ENCODE measurements around the gene RNF130.

Gene RNF130

DNA sequence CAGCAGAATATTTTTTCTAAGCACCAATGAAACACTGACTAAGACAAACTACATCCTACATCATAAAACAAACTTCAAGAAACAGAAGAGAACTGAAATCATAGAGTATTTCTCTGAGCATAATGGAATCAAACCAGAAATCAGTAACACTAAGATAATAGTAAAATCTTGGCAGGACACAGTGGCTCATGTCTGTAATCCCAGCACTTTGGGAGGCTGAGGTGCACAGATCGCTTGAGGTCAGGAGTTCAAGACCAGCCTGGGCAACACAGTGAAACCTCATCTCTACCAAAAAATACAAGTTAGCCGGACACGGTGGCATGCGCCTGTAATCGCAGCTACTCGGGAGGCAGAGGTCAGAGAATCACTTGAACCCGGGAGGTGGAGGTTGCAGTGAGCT is 63.1 kb downstream of the RNF130 start:
- H3K4me3 ChIP-seq (ENCODE audit: low read depth, low read length) = no peak overlapping the region
- TF ChIP-seq, protein P1, sequence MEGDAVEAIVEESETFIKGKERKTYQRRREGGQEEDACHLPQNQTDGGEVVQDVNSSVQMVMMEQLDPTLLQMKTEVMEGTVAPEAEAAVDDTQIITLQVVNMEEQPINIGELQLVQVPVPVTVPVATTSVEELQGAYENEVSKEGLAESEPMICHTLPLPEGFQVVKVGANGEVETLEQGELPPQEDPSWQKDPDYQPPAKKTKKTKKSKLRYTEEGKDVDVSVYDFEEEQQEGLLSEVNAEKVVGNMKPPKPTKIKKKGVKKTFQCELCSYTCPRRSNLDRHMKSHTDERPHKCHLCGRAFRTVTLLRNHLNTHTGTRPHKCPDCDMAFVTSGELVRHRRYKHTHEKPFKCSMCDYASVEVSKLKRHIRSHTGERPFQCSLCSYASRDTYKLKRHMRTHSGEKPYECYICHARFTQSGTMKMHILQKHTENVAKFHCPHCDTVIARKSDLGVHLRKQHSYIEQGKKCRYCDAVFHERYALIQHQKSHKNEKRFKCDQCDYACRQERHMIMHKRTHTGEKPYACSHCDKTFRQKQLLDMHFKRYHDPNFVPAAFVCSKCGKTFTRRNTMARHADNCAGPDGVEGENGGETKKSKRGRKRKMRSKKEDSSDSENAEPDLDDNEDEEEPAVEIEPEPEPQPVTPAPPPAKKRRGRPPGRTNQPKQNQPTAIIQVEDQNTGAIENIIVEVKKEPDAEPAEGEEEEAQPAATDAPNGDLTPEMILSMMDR (IDR thresholded peaks at IDR 0.05; ENCODE audit: low read depth, low read length) = no peak

DNA sequence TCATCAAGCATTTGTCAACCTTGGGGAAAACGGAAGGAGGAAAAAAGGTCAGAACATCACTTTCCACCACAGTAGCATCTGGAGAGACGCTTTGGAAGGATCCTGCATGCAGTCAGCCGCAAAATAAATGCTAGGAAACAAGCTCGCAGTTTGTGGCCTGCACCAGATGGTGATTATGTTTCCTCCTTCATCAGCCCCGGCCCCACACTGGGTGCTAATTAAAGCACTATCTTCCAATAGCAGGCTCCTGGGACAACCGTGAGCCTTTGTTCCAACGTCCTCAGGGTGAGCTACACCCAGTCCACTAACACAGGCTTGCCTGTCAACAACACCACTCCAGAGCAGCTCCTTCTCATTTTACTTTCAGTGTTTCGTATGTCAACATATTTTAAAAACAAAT is 64.0 kb downstream of the RNF130 start:
- H3K4me3 ChIP-seq (ENCODE audit: low read depth, low read length) = no peak overlapping the region
- TF ChIP-seq, protein P1 (IDR thresholded peaks at IDR 0.05; ENCODE audit: low read depth, low read length) = no peak

DNA sequence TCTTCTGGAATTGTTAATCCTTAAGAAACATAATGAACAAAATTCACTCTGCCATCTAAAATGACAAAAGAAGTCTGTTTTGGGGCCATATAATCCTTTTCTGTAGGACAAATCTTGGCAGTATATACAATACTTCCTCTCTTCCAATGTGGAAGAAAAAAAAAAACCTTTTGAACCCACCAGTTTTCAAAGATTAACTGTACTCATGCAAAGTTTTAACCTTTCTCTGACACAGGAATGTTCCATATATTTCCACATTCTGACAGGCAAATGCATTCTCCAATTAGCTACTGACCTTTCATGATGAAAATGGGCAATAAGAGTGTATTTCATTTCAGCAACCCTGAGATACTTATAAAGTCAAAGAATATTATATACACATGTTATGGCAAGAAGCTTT is 65.4 kb downstream of the RNF130 start:
- no peak overlapping the region for H3K4me3 ChIP-seq (ENCODE audit: low read depth, low read length)
- TF ChIP-seq, protein P1 (IDR thresholded peaks at IDR 0.05; ENCODE audit: low read depth, low read length) = no peak

DNA sequence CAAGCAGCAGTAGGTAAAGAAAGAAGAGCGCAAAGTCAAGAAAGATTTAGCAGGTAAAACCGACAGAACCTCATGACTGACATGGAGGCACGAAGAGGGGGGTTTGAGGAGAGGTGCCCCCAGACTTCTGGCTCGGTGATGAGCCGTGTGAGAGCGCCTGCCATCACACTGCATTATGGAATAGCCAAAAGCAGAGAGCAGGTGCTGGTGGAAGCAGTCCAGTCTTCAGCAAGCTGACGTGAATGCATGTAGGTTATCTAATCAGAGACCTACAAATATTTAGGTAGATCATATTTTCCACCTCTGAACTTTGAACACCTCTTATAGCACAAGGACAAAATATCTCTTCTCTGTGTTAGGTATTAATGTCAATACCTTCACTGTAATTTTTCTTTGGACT is 68.4 kb downstream of the RNF130 start:
- TF ChIP-seq, protein P1 (IDR thresholded peaks at IDR 0.05; ENCODE audit: low read depth, low read length) = no peak
- no peak overlapping the region for H3K4me3 ChIP-seq (ENCODE audit: low read depth, low read length)

DNA sequence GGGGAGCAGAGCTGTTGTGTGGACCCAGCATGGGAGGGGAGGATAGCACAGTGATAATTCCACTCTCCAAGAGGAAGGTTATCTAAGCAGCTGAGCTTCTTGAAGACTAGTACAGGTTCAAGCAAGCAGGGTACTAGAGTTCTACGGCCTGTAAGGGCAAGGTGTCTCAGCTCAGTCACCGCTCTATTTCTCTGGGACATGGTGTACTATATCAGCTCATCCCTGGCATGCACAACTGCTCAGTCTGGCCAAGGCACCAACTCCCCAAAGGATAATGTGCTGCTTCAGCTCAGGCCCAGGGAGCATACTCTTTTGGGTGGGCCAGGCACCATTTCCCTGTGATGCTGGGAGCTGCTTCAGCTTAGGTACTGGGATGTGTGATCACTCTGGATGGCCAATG is 69.8 kb downstream of the RNF130 start:
- H3K4me3 ChIP-seq (ENCODE audit: low read depth, low read length) = no peak overlapping the region
- TF ChIP-seq, protein P1 (IDR thresholded peaks at IDR 0.05; ENCODE audit: low read depth, low read length) = no peak

DNA sequence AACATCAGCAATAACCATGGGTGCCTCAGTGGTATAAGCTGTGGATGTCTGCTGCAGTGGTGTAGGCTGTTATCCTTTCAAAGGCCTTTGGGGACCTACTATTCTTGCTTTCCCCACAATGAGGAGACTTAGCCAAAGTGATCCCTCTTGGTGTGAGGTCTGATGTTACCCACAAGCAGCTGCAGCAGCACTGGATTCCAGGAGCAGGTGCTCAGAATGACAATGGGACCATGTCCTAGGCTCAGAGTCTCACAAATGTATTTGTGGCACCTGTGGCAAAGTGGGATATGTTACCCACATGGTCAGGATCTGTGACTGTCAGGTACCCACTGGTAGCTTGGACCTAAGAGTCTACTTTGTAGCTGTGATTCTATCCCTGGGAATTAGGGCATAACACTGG is 70.4 kb downstream of the RNF130 start:
- TF ChIP-seq, protein P1 (IDR thresholded peaks at IDR 0.05; ENCODE audit: low read depth, low read length) = no peak
- H3K4me3 ChIP-seq (ENCODE audit: low read depth, low read length) = no peak overlapping the region

DNA sequence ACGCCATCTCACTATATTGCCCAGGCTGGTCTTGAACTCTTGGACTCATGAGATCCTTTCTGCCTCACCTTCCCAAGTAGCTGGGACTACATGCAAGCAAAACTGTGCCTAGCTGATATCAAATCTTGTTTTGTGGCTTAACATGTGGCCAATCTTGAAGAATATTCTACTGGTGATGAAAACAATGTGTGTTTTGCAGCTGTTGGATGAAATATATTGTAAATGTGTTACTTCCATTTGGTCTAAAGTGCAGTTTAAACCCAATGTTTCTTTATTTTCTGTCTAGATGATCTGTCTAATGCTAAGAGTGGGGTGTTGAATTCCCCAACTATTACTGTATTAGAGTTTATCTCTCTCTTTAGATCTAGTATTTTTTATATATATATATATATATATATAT is 73.1 kb downstream of the RNF130 start:
- no peak overlapping the region for H3K4me3 ChIP-seq (ENCODE audit: low read depth, low read length)
- TF ChIP-seq, protein P1 (IDR thresholded peaks at IDR 0.05; ENCODE audit: low read depth, low read length) = no peak
